Hepatocyte (in vitro differentiated cells): ENCODE measurements around the gene ANKRD40CL. TPM values are rescaled to one million over a fixed set of nuclear protein-coding genes. Genes with fewer than 3 reads are reported as not detected.

Source experiments
- DNase-seq: peaks from one replicate; pipeline ENCODE4 v3.0.0-alpha.2; 2016; ENCODE audit warnings: low spot score
- H2AFZ ChIP-seq: fragments of 200-600 bp; sonication (generic); 2 replicates; pipeline ENCODE4 v1.6.0; 2016; ENCODE audit warnings: antibody characterized with exemption, mild to moderate bottlenecking
- H3K27ac ChIP-seq: fragments of 200-600 bp; sonication (generic); 2 replicates; pipeline ENCODE4 v1.5.1; 2016; ENCODE audit warnings: mild to moderate bottlenecking
- H3K27me3 ChIP-seq: fragments of 200-600 bp; sonication (generic); 2 replicates; pipeline ENCODE4 v1.6.1; 2016
- H3K36me3 ChIP-seq: fragments of 200-600 bp; sonication (generic); replicated peaks from 2 replicates; pipeline ENCODE4 v1.5.1; 2016; ENCODE audit warnings: low read depth; ENCODE audit not compliant: insufficient read depth
- H3K4me1 ChIP-seq: fragments of 200-600 bp; sonication (generic); 2 replicates; pipeline ENCODE4 v1.5.1; 2016; ENCODE audit warnings: mild to moderate bottlenecking, moderate library complexity; ENCODE audit not compliant: insufficient read depth
- H3K4me2 ChIP-seq: fragments of 200-600 bp; sonication (generic); 2 replicates; pipeline ENCODE4 v1.6.0; 2016
- H3K4me3 ChIP-seq: fragments of 200-600 bp; sonication (generic); 2 replicates; pipeline ENCODE4 v1.5.1; 2016; ENCODE audit warnings: mild to moderate bottlenecking
- H3K79me2 ChIP-seq: fragments of 200-600 bp; sonication (generic); 2 replicates; pipeline ENCODE4 v1.6.0; 2017; ENCODE audit warnings: mild to moderate bottlenecking
- H3K9me2 ChIP-seq: fragments of 200-600 bp; sonication (generic); replicated peaks from 2 replicates; pipeline ENCODE4 v1.6.0; 2017; ENCODE audit warnings: mild to moderate bottlenecking; ENCODE audit not compliant: insufficient read depth
- H3K9me3 ChIP-seq: fragments of 200-600 bp; sonication (generic); 2 replicates; pipeline ENCODE4 v1.5.1; 2016; ENCODE audit warnings: low read depth, mild to moderate bottlenecking
- H4K20me1 ChIP-seq: fragments of 200-600 bp; sonication (generic); 2 replicates; pipeline ENCODE4 v1.6.0; 2016; ENCODE audit warnings: mild to moderate bottlenecking; ENCODE audit not compliant: insufficient read depth, poor library complexity, severe bottlenecking
- CTCF ChIP-seq: fragments of 200-600 bp; sonication (generic); IDR thresholded peaks from 2 replicates; pipeline ENCODE4 v1.5.1; 2016; ENCODE audit warnings: antibody characterized with exemption, mild to moderate bottlenecking; ENCODE audit not compliant: poor library complexity
- EZH2 ChIP-seq: fragments of 200-600 bp; sonication (generic); IDR thresholded peaks from 2 replicates; pipeline ENCODE4 v1.6.1; 2016; ENCODE audit warnings: antibody characterized with exemption, mild to moderate bottlenecking, borderline replicate concordance
- EZH2phosphoT487 ChIP-seq: fragments of 200-600 bp; sonication (generic); IDR thresholded peaks from one replicate; pipeline ENCODE4 v1.6.1; 2018; ENCODE audit warnings: antibody characterized with exemption, mild to moderate bottlenecking, low read depth, moderate library complexity; ENCODE audit not compliant: unreplicated experiment, severe bottlenecking
- WGBS: methylation state at CpG from one replicate; pipeline ENCODE4 v1.1.6; 2016; ENCODE audit warnings: low lambda C conversion rate; ENCODE audit errors: missing lambda C conversion rate; 5-methylcytosine and 5-hydroxymethylcytosine counted together
- polyA plus RNA-seq: library from polyadenylated mRNA; unstranded; fragments of >200 nt; fragmentation: Nextera tagmentation; extraction: Ambion mirVana; gene quantifications from 2 replicates; pipeline ENCODE4 v1.2.1, GENCODE V29; 2016
- total RNA-seq: library from RNA; depleted of rRNA; stranded (reverse); fragments of >200 nt; gene quantifications from 2 replicates; pipeline ENCODE4 v1.2.3, GENCODE V29; 2014

The ANKRD40CL gene
- total and polyA plus RNA-seq, 2 experiments from 2014 or later, result 3.9 to 4.2 TPM

GRCh38 chr17:50762177-50762576 is 5.1 kb downstream of the ANKRD40CL start:
- Histone ChIP-seq H3K36me3 (no peaks in the 10 kb centered on the region), H3K27me3 (no peaks in the 10 kb centered on the region), H3K27ac (no peak overlapping the region), H3K79me2 (no peaks in the 10 kb centered on the region), H2AFZ (no peak overlapping the region), H4K20me1 (no peaks in the 10 kb centered on the region), H3K4me2 (no peak overlapping the region), H3K9me2 (no peaks in the 10 kb centered on the region), H3K4me3 (no peak overlapping the region), H3K4me1 (peaks cover 30% of the 10 kb centered on the region), H3K9me3 (no peaks in the 10 kb centered on the region)
- DNase-seq, result no peak
- 97% methylated on average over 2 of the region's 2 CpGs for WGBS
- TF ChIP-seq CTCF (no peak), EZH2 (no peak), EZH2phosphoT487 (no peak)

- H2AFZ ChIP-seq, result no peak overlapping the region
- H3K9me2 ChIP-seq, result no peaks in the 10 kb centered on the region
- H3K27me3 ChIP-seq, result no peaks in the 10 kb centered on the region
- WGBS, result 83% methylated on average over 9 of the region's 9 CpGs
- H4K20me1 ChIP-seq, result no peaks in the 10 kb centered on the region
- peaks cover 20% of the 10 kb centered on the region for H3K4me1 ChIP-seq
- H3K4me2 ChIP-seq, result no peak overlapping the region
- no peaks in the 10 kb centered on the region for H3K79me2 ChIP-seq
- TF ChIP-seq EZH2phosphoT487, result no peak
- TF ChIP-seq CTCF, result no peak
- TF ChIP-seq EZH2, result no peak
- no peak overlapping the region for H3K27ac ChIP-seq
- H3K9me3 ChIP-seq, result no peaks in the 10 kb centered on the region
- H3K4me3 ChIP-seq, result no peak overlapping the region
- no peaks in the 10 kb centered on the region for H3K36me3 ChIP-seq
- DNase-seq, result no peak
Observed at GRCh38 chr17:50758989-50759544, 8.3 kb downstream of the ANKRD40CL start.

GRCh38 chr17:50758524-50758923 is 8.8 kb downstream of the ANKRD40CL start:
- WGBS, result 71% methylated on average over 5 of the region's 5 CpGs
- Histone ChIP-seq H3K36me3 (no peaks in the 10 kb centered on the region), H3K4me1 (peaks cover 14% of the 10 kb centered on the region), H2AFZ (no peak overlapping the region), H3K79me2 (no peaks in the 10 kb centered on the region), H3K9me3 (no peaks in the 10 kb centered on the region), H3K27ac (no peak overlapping the region), H3K4me3 (no peak overlapping the region), H3K27me3 (no peaks in the 10 kb centered on the region), H3K9me2 (no peaks in the 10 kb centered on the region), H3K4me2 (no peak overlapping the region), H4K20me1 (no peaks in the 10 kb centered on the region)
- TF ChIP-seq EZH2 (no peak), CTCF (no peak), EZH2phosphoT487 (no peak)
- DNase-seq, result no peak

GRCh38 chr17:50754521-50754920 is 12.8 kb downstream of the ANKRD40CL start:
- Histone ChIP-seq H3K4me3 (no peak overlapping the region), H3K27me3 (no peaks in the 10 kb centered on the region), H3K36me3 (no peaks in the 10 kb centered on the region), H3K27ac (no peak overlapping the region), H4K20me1 (no peaks in the 10 kb centered on the region), H3K79me2 (peaks cover 8% of the 10 kb centered on the region), H2AFZ (no peak overlapping the region), H3K4me2 (no peak overlapping the region), H3K9me3 (no peaks in the 10 kb centered on the region), H3K9me2 (no peaks in the 10 kb centered on the region), H3K4me1 (peaks cover 11% of the 10 kb centered on the region)
- no peak for TF ChIP-seq CTCF
- TF ChIP-seq EZH2, result no peak
- TF ChIP-seq EZH2phosphoT487, result no peak
- no peak for DNase-seq
- WGBS, result 57% methylated on average over 2 of the region's 2 CpGs
